Measurements from ENCODE around the gene SH3D19.

Gene SH3D19

GRCh38 chr4:151297170-151297569, 28.2 kb downstream of the SH3D19 start:
- H3K4me3 ChIP-seq (ENCODE audit: low read length) = no peak overlapping the region
- no peak for TF ChIP-seq CTCF (IDR thresholded peaks at IDR 0.05; ENCODE audit: insufficient read depth, low read depth, low read length, missing control alignments)
- no peak for DNase-seq (ENCODE audit: low read depth)

- TF ChIP-seq CTCF (IDR thresholded peaks at IDR 0.05; ENCODE audit: insufficient read depth, low read depth, low read length, missing control alignments) = no peak
- no peak for DNase-seq (ENCODE audit: low read depth)
- no peak overlapping the region for H3K4me3 ChIP-seq (ENCODE audit: low read length)
Observed at GRCh38 chr4:151296227-151296626, 29.2 kb downstream of the SH3D19 start.

GRCh38 chr4:151294833-151295496, 30.4 kb downstream of the SH3D19 start:
- TF ChIP-seq CTCF (IDR thresholded peaks at IDR 0.05; ENCODE audit: insufficient read depth, low read depth, low read length, missing control alignments) = no peak
- DNase-seq (ENCODE audit: low read depth) = no peak
- H3K4me3 ChIP-seq (ENCODE audit: low read length) = no peak overlapping the region

GRCh38 chr4:151292038-151292437, 33.4 kb downstream of the SH3D19 start:
- H3K4me3 ChIP-seq (ENCODE audit: low read length) = no peak overlapping the region
- DNase-seq (ENCODE audit: low read depth) = no peak
- no peak for TF ChIP-seq CTCF (IDR thresholded peaks at IDR 0.05; ENCODE audit: insufficient read depth, low read depth, low read length, missing control alignments)

- DNase-seq (ENCODE audit: low read depth) = no peak
- no peak for TF ChIP-seq CTCF (IDR thresholded peaks at IDR 0.05; ENCODE audit: insufficient read depth, low read depth, low read length, missing control alignments)
- no peak overlapping the region for H3K4me3 ChIP-seq (ENCODE audit: low read length)
Observed at GRCh38 chr4:151291485-151291884, 33.9 kb downstream of the SH3D19 start.

- DNase-seq (ENCODE audit: low read depth) = no peak
- no peak for TF ChIP-seq CTCF (IDR thresholded peaks at IDR 0.05; ENCODE audit: insufficient read depth, low read depth, low read length, missing control alignments)
- no peak overlapping the region for H3K4me3 ChIP-seq (ENCODE audit: low read length)
Observed at GRCh38 chr4:151287409-151287808, 38.0 kb downstream of the SH3D19 start.
